Kidney (tissue), 14 donors: ENCODE results near the gene CFD. TPM values are rescaled to one million over a fixed set of nuclear protein-coding genes. Genes with fewer than 3 reads are reported as not detected.

Source experiments
- DNase-seq, 5 donors: peaks; one replicate each; pipeline ENCODE4 v3.0.0-alpha.2; 2013 to 2020
- FAIRE-seq: peaks from 2 replicates; lab custom pipeline; 2012; peaks lifted over from hg19 to GRCh38; lab: Jason Lieb, UNC
- H3K27ac ChIP-seq, 2 donors: one replicate each; pipeline ENCODE4 v1.7.0; 2013; ENCODE audit warnings: low read depth in 2 of 2, low read length in 2 of 2, inconsistent platforms in 1 of 2
- H3K27me3 ChIP-seq: one replicate; pipeline ENCODE4 v1.7.1; 2013; ENCODE audit warnings: low read length, inconsistent platforms; ENCODE audit not compliant: control insufficient read depth, insufficient read depth
- H3K36me3 ChIP-seq, 3 donors: one replicate each; pipeline versions ENCODE4 v1.7.0 to v1.7.1; 2013; ENCODE audit warnings: low read length in 3 of 3, control low read depth in 1 of 3, inconsistent platforms in 1 of 3; ENCODE audit not compliant: insufficient read depth in 3 of 3, control insufficient read depth in 2 of 3
- H3K4me1 ChIP-seq, 3 donors: one replicate each; pipeline versions ENCODE4 v1.7.0 to v1.7.1; 2013; ENCODE audit warnings: low read length in 3 of 3, inconsistent platforms in 1 of 3, low read depth in 1 of 3; ENCODE audit not compliant: control insufficient read depth in 2 of 3, insufficient read depth in 2 of 3
- H3K4me3 ChIP-seq, 3 donors: one replicate each; pipeline versions ENCODE4 v1.7.0 to v1.8.1; 2013; ENCODE audit warnings: low read length in 3 of 3, control low read depth in 1 of 3, inconsistent platforms in 1 of 3
- H3K9ac ChIP-seq, 3 donors: one replicate each; pipeline versions ENCODE4 v1.7.0 to v1.7.1; 2013; ENCODE audit warnings: low read length in 3 of 3, control low read depth in 1 of 3, inconsistent platforms in 1 of 3
- H3K9me3 ChIP-seq, 3 donors: one replicate each; pipeline versions ENCODE4 v1.7.0 to v1.7.1; 2013; ENCODE audit warnings: low read length in 3 of 3, control low read depth in 1 of 3, inconsistent platforms in 1 of 3; ENCODE audit not compliant: control insufficient read depth in 2 of 3, insufficient read depth in 1 of 3
- intact Hi-C: fragments of 100-400 bp; cut with DNase I; formaldehyde crosslinking; loops from one replicate; pipeline ENCODE4 v1.11.1; 2022
- polyA plus RNA-seq: library from polyadenylated mRNA; stranded (reverse); fragments of 350-450 nt; fragmentation: Illumina TruSeq; extraction: RNeasy Lipid Tissue Mini Kit (QIAGEN cat#74804); gene quantifications from one replicate; pipeline ENCODE4 v1.2.3, GENCODE V29; 2014; ENCODE audit warnings: low read depth, low replicate concordance; ENCODE audit not compliant: insufficient read depth
- total RNA-seq: library from RNA; stranded (reverse); fragmentation: NEBNext Ultra II Directional; extraction: Animal tissue kit (Norgen Biotek cat#: 25700); gene quantifications from one replicate; pipeline ENCODE4 v1.2.1, GENCODE V29; 2021
- TF ChIP-seq, protein P1 (sequence below): IDR thresholded peaks from 3 replicates; pipeline ENCODE4 v1.5.1; 2012; ENCODE audit warnings: mild to moderate bottlenecking, moderate library complexity, borderline replicate concordance; ENCODE audit not compliant: insufficient read depth; ENCODE audit errors: extremely low read depth
- donor health status: control.
- donor health status: control.
- donor health status: control.
- donor health status: control.
- donor health status: control.
- donor health status: DM: yes; HTN: yes; CAD: no.
- donor health status: Normal renal cell carcinoma (clear cell type).

CFD gene
- total and polyA plus RNA-seq, 2 donors from 2014 or later, result 4.6 to 35.1 TPM

DNA sequence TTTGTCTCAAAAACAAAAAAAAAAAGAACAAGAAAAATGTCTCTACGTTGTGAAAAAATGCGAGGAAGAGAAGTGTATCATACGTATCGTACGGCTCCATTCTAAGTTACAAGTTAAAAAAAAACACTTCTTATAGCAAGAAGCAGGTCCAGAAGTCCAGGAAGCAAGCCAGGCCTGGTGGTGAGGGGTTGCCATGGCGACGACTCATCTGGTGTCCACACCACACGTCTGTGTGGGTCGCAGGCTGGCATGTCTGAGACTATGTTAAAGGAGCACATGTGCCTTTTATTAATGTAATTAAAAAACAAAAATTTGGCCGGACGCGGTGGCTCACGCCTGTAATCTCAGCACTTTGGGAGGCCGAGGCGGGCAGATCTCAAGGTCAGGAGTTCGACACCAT, 27.6 kb downstream of the CFD start:
- peak in 1 of 5 donors; percentile 41 for DNase-seq

DNA sequence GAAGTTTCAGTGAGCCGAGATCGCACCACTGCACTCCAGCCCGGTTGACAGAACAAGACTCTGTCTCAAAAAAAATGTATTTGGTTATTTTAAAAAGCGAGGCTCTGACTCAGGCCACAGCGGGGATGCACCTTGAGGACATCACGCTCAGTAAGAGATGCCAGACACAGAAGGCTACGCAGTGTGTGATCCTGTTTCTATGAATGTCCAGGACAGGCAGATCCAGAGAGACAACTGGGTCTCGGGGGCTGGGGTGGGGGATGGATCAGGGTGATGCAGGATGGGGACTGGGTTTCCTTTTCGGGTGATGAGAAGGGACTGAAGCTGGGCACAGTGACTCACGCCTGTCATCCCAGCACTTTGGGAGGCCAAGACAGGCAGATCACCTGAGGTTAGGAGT, 28.1 kb downstream of the CFD start:
- FAIRE-seq (no peak), DNase-seq (no peak)
- Histone ChIP-seq H3K4me1 (peaks cover 0 to 2% (median 0%) of the 10 kb centered on the region in 3 donors), H3K27ac (no peak overlapping the region), H3K9me3 (no peaks in the 10 kb centered on the region), H3K36me3 (peaks cover 2 to 21% (median 6%) of the 10 kb centered on the region in 3 donors), H3K9ac (no peak overlapping the region), H3K4me3 (no peak overlapping the region), H3K27me3 (no peaks in the 10 kb centered on the region)
- intact Hi-C loops, result no loop called here
- TF ChIP-seq, protein P1, sequence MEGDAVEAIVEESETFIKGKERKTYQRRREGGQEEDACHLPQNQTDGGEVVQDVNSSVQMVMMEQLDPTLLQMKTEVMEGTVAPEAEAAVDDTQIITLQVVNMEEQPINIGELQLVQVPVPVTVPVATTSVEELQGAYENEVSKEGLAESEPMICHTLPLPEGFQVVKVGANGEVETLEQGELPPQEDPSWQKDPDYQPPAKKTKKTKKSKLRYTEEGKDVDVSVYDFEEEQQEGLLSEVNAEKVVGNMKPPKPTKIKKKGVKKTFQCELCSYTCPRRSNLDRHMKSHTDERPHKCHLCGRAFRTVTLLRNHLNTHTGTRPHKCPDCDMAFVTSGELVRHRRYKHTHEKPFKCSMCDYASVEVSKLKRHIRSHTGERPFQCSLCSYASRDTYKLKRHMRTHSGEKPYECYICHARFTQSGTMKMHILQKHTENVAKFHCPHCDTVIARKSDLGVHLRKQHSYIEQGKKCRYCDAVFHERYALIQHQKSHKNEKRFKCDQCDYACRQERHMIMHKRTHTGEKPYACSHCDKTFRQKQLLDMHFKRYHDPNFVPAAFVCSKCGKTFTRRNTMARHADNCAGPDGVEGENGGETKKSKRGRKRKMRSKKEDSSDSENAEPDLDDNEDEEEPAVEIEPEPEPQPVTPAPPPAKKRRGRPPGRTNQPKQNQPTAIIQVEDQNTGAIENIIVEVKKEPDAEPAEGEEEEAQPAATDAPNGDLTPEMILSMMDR, result no peak

More for the DNA sequence above, 27.6 kb downstream of the CFD start:
- Histone ChIP-seq H3K9ac (no peak overlapping the region), H3K4me3 (no peak overlapping the region), H3K36me3 (peaks cover 2 to 21% (median 6%) of the 10 kb centered on the region in 3 donors), H3K27ac (no peak overlapping the region), H3K27me3 (no peaks in the 10 kb centered on the region), H3K9me3 (no peaks in the 10 kb centered on the region), H3K4me1 (peaks cover 0 to 2% (median 0%) of the 10 kb centered on the region in 3 donors)
- intact Hi-C loops, result no loop called here
- TF ChIP-seq, protein P1, result no peak
- FAIRE-seq, result no peak

- peak in 1 of 5 donors; percentile 42 for DNase-seq
- no peak for FAIRE-seq
- TF ChIP-seq, protein P1, result no peak
Measured at GRCh38 chr19:888581-889385, 29.3 kb downstream of the CFD start.

More at GRCh38 chr19:888581-889385, 29.3 kb downstream of the CFD start:
- Histone ChIP-seq H3K27me3 (no peaks in the 10 kb centered on the region), H3K9me3 (no peaks in the 10 kb centered on the region), H3K9ac (no peak overlapping the region), H3K4me1 (peaks cover 0 to 2% (median 0%) of the 10 kb centered on the region in 3 donors), H3K36me3 (peaks cover 2 to 21% (median 6%) of the 10 kb centered on the region in 3 donors), H3K27ac (no peak overlapping the region), H3K4me3 (no peak overlapping the region)
- intact Hi-C loops, result no loop called here
